Parathyroid adenoma (tissue), 2 donors: ENCODE measurements around the gene S100A10.

Source experiments
- H2AFZ ChIP-seq: fragments of 300-600 bp; sonication (generic); one replicate; pipeline ENCODE4 v1.7.0; 2017; ENCODE audit warnings: antibody characterized with exemption, mild to moderate bottlenecking
- H3K27ac ChIP-seq: fragments of 300-600 bp; sonication (generic); one replicate; pipeline ENCODE4 v1.7.0; 2017
- H3K27me3 ChIP-seq: fragments of 300-600 bp; sonication (generic); one replicate; pipeline ENCODE4 v1.7.0; 2017; ENCODE audit warnings: low read length; ENCODE audit not compliant: control insufficient read depth, insufficient read depth
- H3K36me3 ChIP-seq: fragments of 300-600 bp; sonication (generic); one replicate; pipeline ENCODE4 v1.7.0; 2017; ENCODE audit warnings: low read length; ENCODE audit not compliant: control insufficient read depth, insufficient read depth
- H3K4me1 ChIP-seq: fragments of 300-600 bp; sonication (generic); one replicate; pipeline ENCODE4 v1.7.0; 2017; ENCODE audit warnings: control low read depth
- H3K4me2 ChIP-seq: fragments of 300-600 bp; sonication (generic); one replicate; pipeline ENCODE4 v1.7.0; 2017; ENCODE audit warnings: low read length
- H3K4me3 ChIP-seq: fragments of 300-600 bp; sonication (generic); one replicate; pipeline ENCODE4 v1.7.0; 2017; ENCODE audit warnings: low read depth, low read length
- H3K79me2 ChIP-seq: fragments of 300-600 bp; sonication (generic); one replicate; pipeline ENCODE4 v1.7.0; 2017; ENCODE audit warnings: control low read depth
- H3K9ac ChIP-seq: fragments of 300-600 bp; sonication (generic); one replicate; pipeline ENCODE4 v1.7.0; 2017; ENCODE audit warnings: mild to moderate bottlenecking
- H3K9me3 ChIP-seq: fragments of 300-600 bp; sonication (generic); one replicate; pipeline ENCODE4 v1.7.0; 2017; ENCODE audit warnings: low read length; ENCODE audit not compliant: control insufficient read depth
- CTCF ChIP-seq: fragments of 300-600 bp; sonication (generic); IDR thresholded peaks from one replicate; pipeline ENCODE4 v1.7.0; 2017; ENCODE audit warnings: antibody characterized with exemption, mild to moderate bottlenecking
- donor health status: primary hyperparathyroidism.

S100A10 gene

GRCh38 chr1:151980287-151981177 is 13.1 kb downstream of the S100A10 start:
- H3K27me3 ChIP-seq: no peaks in the 10 kb centered on the region
- no peaks in the 10 kb centered on the region for H3K36me3 ChIP-seq
- no peaks in the 10 kb centered on the region for H3K4me1 ChIP-seq
- H3K4me3 ChIP-seq: no peak overlapping the region
- H2AFZ ChIP-seq: no peak overlapping the region
- H3K4me2 ChIP-seq: no peak overlapping the region
- TF ChIP-seq CTCF: no peak
- H3K9me3 ChIP-seq: no peaks in the 10 kb centered on the region
- H3K79me2 ChIP-seq: no peaks in the 10 kb centered on the region
- no peak overlapping the region for H3K27ac ChIP-seq
- H3K9ac ChIP-seq: no peak overlapping the region

GRCh38 chr1:151978922-151979321 is 14.7 kb downstream of the S100A10 start:
- no peaks in the 10 kb centered on the region for H3K4me1 ChIP-seq
- H3K9me3 ChIP-seq: no peaks in the 10 kb centered on the region
- H3K79me2 ChIP-seq: no peaks in the 10 kb centered on the region
- H3K27ac ChIP-seq: no peak overlapping the region
- no peak overlapping the region for H2AFZ ChIP-seq
- H3K4me2 ChIP-seq: no peak overlapping the region
- H3K9ac ChIP-seq: no peak overlapping the region
- H3K36me3 ChIP-seq: no peaks in the 10 kb centered on the region
- H3K4me3 ChIP-seq: no peak overlapping the region
- TF ChIP-seq CTCF: no peak
- no peaks in the 10 kb centered on the region for H3K27me3 ChIP-seq

GRCh38 chr1:151977662-151978230 is 15.9 kb downstream of the S100A10 start:
- H3K27ac ChIP-seq: no peak overlapping the region

GRCh38 chr1:151976858-151977257 is 16.8 kb downstream of the S100A10 start:
- Histone ChIP-seq H2AFZ (no peak overlapping the region), H3K4me3 (no peak overlapping the region), H3K79me2 (no peaks in the 10 kb centered on the region), H3K9ac (no peak overlapping the region), H3K27ac (no peak overlapping the region), H3K4me2 (no peak overlapping the region), H3K9me3 (no peaks in the 10 kb centered on the region), H3K27me3 (no peaks in the 10 kb centered on the region), H3K4me1 (no peaks in the 10 kb centered on the region), H3K36me3 (no peaks in the 10 kb centered on the region)
- TF ChIP-seq CTCF: no peak

More at GRCh38 chr1:151977662-151978230, 15.9 kb downstream of the S100A10 start:
- no peak overlapping the region for H3K4me2 ChIP-seq
- H2AFZ ChIP-seq: no peak overlapping the region
- no peaks in the 10 kb centered on the region for H3K9me3 ChIP-seq
- H3K4me1 ChIP-seq: no peaks in the 10 kb centered on the region
- no peak overlapping the region for H3K9ac ChIP-seq
- H3K79me2 ChIP-seq: no peaks in the 10 kb centered on the region
- no peaks in the 10 kb centered on the region for H3K27me3 ChIP-seq
- H3K4me3 ChIP-seq: no peak overlapping the region
- H3K36me3 ChIP-seq: no peaks in the 10 kb centered on the region
- no peak for TF ChIP-seq CTCF
